Stimulated activated naive CD4-positive, alpha-beta T cell (primary cell): ENCODE measurements around the gene UGGT1.
"Not testable (repeated sequence)": the region's sequence is repeated elsewhere in the genome, so short reads cannot be mapped to it uniquely, and the experiment has no call there.

Experiments
- DNase-seq, 6 experiments: peaks; one replicate each; lab custom pipeline; 2025; lab: John Stamatoyannopoulos, UW

UGGT1 gene

DNA sequence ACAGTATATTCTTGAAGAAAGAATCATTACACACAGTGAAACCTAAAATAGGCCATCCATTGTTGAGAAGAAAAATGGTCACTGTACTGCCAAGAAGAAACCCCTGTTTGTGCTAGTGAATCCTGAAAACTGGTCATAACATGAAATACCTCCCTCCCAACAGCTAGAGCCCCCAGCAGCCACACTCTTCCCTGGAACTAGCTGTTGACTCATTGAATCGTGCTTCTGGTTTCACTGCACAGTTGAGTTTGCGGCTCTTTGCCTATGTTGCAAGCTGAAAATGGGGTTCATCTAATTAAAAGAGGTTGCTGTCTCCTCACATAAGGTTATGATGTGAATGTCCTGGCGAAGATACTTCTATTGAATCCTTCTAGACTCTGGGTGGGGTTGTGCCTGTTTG lies 86.3 kb downstream of the UGGT1 start:
- no peak for DNase-seq

DNA sequence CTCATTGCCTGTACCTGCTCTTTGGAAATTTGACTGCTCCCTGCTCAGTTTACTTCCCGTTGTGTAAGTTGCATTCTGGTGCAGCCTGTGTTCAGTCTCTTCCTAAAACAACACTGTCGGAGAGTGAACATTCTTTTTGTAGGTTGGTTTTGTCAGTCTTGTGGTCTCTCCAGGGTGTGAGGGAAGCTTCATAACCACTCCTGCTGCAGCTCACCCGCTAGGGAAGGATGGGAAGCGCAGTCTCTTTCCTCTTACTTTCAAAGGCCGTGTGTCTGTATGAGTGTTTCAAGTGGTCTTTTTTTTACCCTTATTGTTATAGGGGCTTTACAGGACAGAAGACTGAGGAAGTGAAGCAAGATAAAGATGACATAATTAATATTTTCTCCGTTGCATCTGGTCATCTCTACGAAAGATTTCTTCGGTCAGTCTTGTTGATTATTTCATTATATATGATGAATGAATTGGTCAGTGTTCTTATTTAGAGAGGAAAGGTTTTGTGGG lies 87.2 kb downstream of the UGGT1 start:
- DNase-seq = no peak

DNA sequence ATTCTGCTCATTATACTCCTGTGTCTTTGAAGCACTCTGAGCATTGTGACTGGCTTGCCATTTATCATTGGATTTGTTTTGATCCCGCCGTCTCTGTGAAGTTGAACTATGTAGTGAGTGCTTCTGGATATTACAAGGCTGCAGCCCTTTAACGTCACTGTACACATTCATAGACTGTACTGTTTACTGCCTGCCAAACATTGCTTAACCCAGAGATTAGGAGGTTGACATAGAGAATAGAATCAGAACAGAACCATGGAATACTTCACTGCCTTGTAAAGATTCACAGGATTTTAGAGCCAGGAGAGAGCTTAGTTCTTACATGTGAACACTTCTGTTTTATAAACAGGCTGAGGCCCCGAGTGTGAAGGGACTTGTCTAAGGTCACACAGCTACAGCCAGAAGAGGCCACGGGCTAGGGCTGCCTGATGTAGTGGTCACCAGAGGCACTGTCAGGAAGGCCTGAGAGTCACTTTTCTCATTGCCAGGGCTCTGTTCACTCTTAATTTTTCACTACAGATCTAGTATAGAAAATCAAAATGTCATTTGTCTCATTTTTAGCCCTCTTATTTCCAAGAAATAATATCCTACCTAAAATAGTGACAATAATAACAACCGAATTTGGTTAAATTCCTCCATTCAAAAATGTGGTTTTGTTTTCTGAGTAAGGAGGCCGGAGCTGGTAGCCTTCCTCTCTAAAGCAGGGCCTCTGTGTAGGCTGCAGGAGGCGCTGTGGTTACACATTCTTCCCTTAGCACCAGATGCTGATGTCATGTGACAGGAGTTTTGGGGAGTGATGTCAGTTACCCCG lies 87.9 kb downstream of the UGGT1 start:
- DNase-seq = peak; percentile 5 to 29 (median 16)

DNA sequence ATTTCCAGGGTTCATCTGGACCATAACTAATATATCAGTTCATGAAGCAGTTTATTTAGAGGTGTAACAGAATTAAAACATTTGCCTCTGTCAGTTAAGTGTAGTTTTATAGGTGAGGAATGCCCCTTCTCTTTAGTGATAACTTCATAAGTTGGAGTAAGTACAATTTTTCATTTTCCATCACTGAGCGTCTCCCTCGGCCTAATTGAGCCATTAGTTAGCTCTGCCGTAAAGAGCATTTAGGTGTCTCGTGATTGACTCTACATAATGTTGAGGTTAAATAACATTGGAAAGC lies 88.4 kb downstream of the UGGT1 start:
- no peak for DNase-seq

DNA sequence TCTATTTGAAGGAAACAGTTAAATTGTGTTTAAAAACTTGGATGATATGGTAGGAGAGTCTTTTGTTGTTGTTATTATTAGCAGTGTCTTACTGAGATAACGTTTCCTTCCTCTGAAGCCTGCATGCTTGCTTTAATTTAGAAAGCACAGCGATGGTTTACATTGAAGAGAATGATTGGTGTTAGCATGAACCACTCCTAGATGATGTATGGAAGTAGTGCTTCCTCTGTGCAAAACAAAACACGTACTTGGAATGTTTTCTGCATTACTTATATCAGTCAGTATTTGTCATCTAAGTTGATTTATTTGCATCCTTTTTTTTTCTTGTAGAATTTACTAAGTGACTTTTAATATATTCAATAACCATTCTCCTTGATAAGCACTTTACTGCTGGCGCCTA lies 89.0 kb downstream of the UGGT1 start:
- no peak for DNase-seq

DNA sequence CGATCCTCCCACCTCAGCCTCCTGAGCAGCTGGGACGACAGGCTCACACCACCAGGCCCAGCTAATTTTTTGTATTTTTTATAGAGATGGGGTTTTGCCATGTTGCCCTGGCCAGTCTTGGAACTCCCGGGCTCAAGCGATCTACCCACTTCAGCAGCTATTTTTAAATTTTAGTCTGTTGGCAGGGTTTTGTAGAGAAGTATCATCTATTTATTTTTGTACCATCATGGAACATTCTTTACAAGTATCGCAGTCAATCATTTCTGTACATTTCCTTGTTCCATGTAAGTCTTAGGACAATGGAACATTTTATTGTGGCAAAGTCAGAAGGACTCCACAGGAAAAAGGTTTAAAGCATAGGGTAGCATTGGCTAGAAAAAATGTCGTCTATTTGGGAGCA lies 94.6 kb downstream of the UGGT1 start:
- DNase-seq = no peak

DNA sequence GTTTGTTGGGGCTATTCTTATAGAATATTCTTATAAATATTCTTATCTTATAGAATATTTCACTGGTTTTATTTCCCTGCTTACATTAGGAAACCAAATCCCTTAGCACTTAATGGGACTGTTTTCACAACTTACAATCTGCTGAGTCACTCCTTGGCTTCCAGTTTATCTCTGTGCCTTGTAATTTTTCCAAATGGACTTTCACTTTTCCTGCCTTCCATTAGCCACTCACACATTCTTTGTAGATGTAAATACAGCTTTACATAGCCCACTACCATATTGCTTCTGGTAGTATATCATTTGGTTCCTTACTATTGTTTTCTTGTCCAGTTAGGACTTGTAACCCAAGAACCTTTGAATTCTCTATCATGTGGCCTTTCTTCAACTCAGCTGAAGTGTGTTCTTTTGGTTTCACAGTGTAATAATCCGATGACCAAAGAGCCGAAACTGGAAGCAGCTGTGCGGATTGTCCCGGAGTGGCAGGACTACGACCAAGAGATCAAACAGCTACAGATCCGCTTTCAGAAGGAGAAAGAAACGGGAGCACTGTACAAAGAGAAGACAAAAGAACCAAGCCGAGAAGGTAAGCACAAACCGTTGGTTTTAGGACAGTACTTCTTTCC lies 96.1 kb downstream of the UGGT1 start:
- DNase-seq = no peak

DNA sequence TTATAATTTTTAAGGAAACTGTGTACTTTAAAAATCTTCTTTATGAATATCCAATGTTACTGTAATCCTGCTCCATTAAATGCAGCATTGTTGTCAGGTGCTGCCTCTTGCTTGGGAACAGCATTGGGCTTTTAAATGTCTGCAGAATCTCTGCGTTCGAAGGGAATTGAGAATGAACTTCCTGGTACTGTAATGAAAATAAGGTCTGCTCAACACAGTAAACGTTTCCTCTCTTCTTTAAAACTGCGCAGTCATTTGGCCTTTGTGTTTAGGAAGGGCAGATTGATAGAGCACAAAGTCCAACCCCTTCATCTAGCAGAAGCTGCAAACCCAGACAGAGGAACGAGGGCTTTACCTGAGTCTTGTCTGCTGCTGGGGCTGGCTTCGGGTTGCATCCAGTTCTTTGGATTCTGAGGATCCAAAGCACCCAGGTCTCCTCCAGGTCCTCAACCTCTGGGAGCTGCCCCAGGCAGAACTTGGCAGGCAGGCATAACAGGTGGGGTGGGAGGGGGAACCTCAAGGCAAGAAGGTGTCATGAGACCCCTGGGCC lies 104.5 kb downstream of the UGGT1 start:
- peak in 1 of 6 experiments; percentile 3 for DNase-seq

DNA sequence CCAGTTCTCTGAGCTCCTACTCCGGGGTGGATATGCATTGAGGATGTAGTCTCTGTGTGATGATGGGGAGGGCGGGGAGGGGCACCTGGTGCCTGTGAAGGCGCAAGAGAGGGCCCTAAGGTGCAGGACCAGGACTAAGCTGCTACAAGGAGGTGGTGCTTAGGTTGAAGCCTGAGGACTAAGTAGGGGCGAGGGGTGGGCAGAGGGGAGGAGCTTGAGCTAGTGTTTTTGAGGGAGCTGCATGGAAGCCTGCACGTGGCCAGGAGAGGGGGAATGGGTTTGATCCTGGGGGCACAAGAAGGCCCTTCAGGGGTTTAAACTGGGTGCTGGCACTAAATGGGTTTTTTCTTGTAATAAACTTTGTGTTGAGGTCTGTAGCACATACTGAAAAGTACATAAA lies 105.0 kb downstream of the UGGT1 start:
- DNase-seq = no peak

DNA sequence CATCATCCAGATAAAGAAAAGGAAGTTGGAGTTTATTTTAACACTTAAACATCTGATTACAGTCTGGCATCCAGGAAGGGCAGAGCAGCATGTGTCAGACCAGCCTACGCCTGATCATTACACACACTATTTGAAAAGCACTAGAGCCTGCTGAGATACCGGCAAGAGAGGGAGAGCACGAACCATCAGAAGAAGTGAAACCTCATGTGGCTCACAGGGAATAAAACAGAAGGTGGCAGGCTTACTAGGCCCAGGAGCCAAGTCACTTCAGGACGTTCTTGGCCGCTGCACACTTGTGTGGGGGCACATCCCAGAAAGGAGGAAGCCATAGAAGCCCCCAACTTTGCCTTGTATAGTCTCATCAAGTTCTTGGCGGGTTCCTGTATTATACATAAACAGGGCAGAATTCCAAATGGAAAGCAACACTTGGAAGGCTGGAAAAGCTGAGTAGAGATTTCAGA lies 105.5 kb downstream of the UGGT1 start:
- DNase-seq = no peak

DNA sequence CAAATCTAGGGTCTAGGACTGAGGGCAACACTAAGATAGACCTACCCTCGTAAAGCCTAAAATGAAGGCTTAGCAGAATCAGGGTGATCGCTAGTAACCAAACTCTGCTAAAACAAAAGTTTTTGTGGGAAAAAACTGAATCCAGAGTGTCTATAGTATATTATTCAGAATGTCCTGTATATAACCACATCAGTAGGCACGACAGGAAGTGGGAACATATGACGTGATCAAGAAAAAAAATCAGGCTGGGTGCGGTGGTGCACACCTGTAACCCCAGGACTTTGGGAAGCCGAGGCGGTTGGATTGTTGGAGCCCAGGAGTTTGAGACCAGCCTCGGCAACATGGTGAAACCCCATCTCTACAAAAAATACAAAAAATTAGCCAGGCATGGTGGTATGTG lies 106.1 kb downstream of the UGGT1 start:
- no peak for DNase-seq

DNA sequence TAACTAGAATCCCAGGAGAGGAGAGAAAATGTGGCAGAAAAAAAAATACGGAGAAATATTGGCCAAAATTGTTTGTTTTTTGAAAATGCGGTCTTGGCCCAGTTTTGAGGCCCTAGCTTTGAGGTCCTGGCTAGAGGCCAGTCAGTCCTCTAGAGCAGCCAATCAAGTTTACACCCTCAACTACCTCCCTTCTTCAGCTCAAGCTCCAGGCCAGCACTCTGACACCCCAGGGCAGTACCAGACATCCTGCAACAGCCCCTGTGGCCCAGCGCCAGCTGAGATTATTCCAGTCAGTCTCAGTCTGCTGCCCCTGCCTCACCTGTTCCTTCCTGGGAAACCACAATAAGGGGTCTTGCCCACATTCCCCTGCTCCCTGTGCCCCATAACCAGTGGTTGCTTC lies 107.7 kb downstream of the UGGT1 start:
- DNase-seq = no peak

DNA sequence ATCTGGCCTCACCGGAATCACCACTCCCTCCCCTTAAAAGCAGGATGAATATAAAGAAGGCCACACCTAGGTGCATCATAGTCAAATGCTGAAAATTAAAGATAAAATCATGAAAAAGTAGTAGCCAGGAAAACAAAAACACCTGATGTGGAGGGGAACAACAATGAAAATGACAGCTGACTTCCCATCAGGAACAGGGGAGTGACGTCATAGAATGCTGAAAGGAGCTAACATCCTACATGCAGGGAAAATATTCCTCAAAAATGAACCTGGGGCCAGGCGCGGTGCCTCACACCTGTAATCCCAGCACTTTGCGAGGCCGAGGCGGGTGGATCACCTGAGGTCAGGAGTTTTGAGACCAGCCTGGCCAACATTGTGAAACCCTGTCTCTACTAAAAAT lies 108.1 kb downstream of the UGGT1 start:
- no peak for DNase-seq

DNA sequence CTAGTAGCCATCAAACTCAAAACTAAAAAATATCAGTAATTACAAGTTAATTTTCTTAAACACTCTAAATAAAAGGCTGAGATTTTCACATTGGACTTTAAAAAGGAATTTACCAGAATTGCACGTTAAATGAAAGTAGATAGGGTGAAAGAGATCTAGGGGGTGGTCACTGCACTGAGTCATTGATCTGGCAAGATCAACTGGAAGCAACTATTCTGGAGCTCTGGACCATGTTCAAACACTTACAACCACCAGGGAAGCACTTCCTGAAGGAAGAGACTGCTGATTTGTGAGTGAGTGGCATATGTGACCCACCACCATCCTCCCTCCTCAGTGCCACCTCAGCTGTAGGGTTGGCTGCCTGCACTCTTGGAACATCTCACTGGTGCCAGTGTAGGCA lies 111.8 kb downstream of the UGGT1 start:
- DNase-seq = no peak

DNA sequence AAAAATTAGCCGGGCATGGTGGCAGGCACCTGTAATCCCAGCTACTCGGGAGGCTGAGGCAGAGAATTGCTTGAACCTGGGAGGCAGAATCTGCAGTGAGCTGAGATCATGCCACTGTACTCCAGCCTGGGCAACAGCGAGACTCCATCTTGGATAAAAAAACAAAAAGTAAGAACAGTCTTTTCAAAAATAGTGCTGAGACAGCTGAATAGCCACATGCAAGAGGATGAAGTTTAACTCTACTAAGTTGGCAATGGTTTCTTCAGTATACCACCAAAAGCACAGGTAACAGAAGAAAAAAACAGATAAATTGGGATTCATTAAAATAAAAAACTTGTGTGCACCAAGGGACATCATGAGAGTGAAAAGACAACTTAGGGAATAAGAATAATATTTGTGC lies 115.2 kb downstream of the UGGT1 start:
- no peak for DNase-seq

DNA sequence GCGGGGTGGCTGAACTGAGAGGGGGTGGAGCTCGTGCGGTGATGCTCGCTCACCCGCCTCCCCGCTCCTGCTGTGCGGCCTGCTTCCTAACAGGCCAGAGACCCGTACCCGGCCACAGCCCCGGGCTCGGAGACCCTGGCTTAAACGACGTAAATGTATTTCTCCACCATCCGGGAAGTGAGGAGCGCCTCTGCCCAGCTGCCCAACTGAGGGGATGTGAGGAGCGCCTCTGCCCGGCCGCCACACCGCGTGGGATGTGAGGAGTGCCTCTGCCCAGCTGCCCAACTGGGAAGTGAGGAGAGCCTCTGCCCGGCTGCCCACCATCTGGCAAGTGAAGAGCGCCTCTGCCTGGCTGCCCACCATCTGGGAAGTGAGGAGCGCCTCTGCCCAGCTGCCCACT lies 117.0 kb downstream of the UGGT1 start:
- DNase-seq = no peak

DNA sequence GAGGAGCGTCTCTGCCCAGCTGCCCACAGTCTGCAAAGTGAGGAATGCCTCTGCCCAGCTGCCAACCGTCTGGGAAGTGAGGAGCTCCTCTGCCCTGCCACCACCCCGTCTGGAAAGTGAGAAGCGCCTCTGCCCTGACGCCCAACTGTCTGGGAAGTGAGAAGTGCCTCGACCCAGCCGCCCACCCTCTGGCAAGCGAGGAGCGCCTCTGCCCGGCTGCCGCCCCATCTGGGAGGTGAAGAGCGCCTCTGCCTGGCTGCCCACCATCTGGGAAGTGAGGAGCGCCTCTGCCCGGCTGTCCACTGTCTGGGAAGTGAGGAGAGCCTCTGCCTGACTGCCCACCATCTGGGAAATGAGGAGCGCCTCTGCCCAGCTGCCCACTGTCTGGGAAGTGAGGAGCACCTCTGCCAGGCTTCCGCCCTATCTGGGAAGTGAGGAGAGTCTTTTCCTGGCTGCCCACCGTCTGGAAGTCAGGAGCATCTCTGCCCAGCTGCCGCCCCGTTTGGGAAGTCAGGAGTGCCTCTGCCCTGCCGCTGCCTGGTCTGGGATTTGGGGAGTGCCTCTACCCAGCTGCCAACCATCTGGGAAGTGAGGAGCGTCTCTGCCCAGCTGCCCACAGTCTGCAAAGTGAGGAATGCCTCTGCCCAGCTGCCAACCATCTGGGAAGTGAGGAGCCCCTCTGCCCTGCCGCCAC lies 117.8 kb downstream of the UGGT1 start:
- DNase-seq = not testable (repeated sequence)

DNA sequence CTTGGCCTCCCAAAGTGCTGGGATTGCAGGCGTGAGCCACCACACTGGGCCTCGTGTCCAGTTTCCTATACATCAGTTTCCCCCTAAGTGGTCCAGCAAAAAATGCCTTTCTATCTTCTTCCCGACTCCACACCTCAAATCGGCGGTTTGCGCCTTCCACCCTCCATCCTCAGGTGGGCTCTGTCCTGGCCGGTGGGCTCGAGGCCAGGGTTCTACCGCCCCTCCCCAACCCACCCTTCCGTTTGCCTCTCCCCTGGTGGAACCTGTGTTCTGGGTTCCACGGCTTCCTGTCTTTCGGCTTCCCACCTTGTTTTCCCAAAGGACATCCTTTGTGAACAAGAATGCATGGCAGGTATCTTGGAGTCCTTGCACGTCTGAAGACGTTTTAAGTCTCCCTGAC lies 123.3 kb downstream of the UGGT1 start:
- DNase-seq = no peak

DNA sequence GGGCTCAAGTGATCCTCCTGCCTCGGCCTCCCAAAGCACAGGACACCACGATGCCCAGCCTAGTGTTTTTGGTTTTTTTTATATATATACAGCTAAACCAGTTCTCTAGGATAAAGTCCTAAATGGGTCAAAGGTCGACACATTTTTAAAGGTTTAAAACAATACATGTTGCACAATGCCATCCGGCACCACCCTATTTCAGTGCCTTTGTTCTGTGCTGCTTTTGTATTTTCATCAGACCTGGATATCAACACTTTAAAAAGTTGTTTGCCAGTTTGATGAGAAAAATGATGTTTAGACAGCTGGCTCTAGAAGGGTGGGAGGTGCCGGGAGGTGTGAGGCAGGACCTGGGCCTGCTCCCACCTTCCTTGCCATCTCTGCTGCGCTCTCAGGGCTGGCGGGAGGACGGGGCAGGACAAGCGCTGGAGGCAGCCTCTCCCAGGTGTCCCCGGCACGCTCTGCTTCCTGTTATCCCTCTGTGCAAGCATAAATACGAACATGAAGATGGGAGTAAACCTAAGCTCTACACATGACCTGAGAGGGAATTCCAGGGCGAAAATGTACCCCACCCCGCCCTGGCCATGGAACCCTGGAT lies 124.0 kb downstream of the UGGT1 start:
- no peak for DNase-seq

DNA sequence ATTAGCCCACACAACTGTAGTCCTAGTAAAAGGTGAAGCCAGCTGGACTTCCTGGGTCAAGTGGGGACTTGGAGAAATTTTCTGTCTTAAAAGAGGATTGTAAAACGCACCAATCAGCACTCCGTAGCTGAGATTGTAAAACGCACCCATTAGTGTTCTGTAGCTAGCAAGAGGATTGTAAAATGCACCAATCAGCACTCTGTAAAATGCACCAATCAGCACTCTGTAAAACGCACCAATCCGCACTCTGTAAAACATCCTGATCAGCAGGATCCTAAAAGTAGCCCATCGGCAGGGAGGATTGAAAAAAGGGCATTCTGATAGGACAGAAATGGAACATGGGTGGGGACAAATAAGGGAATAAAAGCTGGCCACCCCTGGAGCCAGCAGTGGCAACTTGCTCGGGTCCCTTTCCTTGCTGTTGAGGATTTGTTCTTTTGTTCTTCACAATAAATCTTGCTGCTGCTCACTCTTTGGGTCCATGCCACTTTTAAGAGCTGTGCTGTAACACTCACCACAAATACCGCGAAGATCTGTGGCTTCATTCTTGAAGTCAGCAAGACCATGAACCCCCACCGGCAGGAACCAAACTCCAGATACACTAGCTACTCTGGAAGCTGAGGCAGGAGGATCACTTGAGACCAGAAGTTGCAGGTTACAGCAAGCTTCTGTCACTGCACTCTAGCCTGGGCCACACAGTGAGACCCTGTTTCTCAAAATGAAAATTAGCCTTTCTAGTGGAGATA lies 125.1 kb downstream of the UGGT1 start:
- DNase-seq = no peak

DNA sequence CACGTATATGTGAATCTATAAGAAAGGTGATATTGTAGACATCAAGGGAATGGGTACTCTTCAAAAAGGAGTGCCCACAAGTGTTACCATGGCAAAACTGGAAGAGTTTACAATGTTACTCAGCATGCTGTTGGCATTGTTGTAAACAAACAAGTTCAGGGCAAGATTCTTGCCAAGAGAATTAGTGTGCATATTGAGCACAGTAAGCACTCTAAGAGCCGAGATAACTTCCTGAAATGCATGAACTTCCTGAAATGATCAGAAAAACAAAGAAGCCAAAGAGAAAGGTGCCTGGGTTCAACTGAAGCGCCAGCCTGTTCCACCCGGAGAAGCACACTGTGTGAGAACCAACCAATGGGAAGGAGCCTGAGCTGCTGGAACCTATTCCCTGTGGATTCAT lies 126.7 kb downstream of the UGGT1 start:
- no peak for DNase-seq

DNA sequence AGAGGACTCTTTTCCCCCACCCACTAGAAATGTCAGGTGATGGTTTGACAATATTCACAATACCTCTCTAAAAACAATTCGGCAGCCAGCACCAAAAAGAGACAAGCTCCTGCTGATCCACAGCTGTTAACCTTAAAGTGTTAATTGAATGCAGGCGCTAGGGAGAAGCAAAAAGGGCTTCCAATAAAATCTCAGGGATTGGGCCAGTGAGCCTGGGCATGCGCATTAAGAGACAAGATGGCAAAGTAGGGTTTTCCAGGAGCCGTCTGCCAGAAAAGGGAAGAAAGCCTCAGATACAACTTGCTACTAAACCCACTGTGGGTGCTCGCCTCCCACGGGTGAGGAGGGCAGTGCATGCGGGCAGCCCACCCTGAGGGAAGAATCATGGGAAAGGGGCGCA lies 128.9 kb downstream of the UGGT1 start:
- no peak for DNase-seq
